GM23338 (cell line): Measurements from ENCODE around the gene BCORL1. TPM values are rescaled to one million over a fixed set of nuclear protein-coding genes. Genes with fewer than 3 reads are reported as not detected.

Experiments
- ATAC-seq: fragments of 200-7000 bp; cut with Tn5 transposase; 3 replicates; pipeline ENCODE4 v1.9.1; 2020
- DNase-seq: peaks from one replicate; pipeline ENCODE4 v3.0.0-alpha.2; 2015; ENCODE audit warnings: low spot score
- H2AFZ ChIP-seq: fragments of 200-600 bp; sonication (generic); 2 replicates; pipeline ENCODE4 v1.8.0; 2016; ENCODE audit warnings: antibody characterized with exemption, mild to moderate bottlenecking, moderate library complexity
- H3F3A ChIP-seq: fragments of 200-600 bp; sonication (generic); replicated peaks from 2 replicates; pipeline ENCODE4 v1.8.0; 2017; ENCODE audit warnings: antibody characterized with exemption, mixed run types, low read depth
- H3K27ac ChIP-seq: fragments of 200-600 bp; sonication (generic); 2 replicates; pipeline ENCODE4 v1.6.1; 2016; ENCODE audit warnings: low read depth
- H3K27me3 ChIP-seq: fragments of 200-600 bp; sonication (generic); 2 replicates; pipeline ENCODE4 v1.8.0; 2016; ENCODE audit warnings: mild to moderate bottlenecking, mixed run types, moderate library complexity; ENCODE audit not compliant: insufficient read depth
- H3K36me3 ChIP-seq: fragments of 200-600 bp; sonication (generic); 2 replicates; pipeline ENCODE4 v1.8.0; 2016; ENCODE audit warnings: mild to moderate bottlenecking; ENCODE audit not compliant: insufficient read depth
- H3K4me1 ChIP-seq: fragments of 200-600 bp; sonication (generic); 2 replicates; pipeline ENCODE4 v1.8.0; 2016; ENCODE audit warnings: mild to moderate bottlenecking, moderate library complexity; ENCODE audit not compliant: insufficient read depth
- H3K4me2 ChIP-seq: fragments of 200-600 bp; sonication (generic); 2 replicates; pipeline ENCODE4 v1.7.1; 2017; ENCODE audit warnings: mixed run types
- H3K4me3 ChIP-seq: fragments of 200-600 bp; sonication (generic); 2 replicates; pipeline ENCODE4 v1.6.1; 2016; ENCODE audit warnings: mixed run types
- H3K79me2 ChIP-seq: fragments of 200-600 bp; sonication (generic); replicated peaks from 2 replicates; pipeline ENCODE4 v1.8.0; 2017; ENCODE audit warnings: mild to moderate bottlenecking; ENCODE audit not compliant: insufficient read depth
- H3K9me2 ChIP-seq: fragments of 200-600 bp; sonication (generic); 2 replicates; pipeline ENCODE4 v1.8.0; 2017; ENCODE audit not compliant: insufficient read depth
- H4K20me1 ChIP-seq: fragments of 200-600 bp; sonication (generic); replicated peaks from 2 replicates; pipeline ENCODE4 v1.8.0; 2017; ENCODE audit warnings: mild to moderate bottlenecking; ENCODE audit not compliant: insufficient read depth
- H3K27ac Mint-ChIP-seq: 2 replicates; pipeline ENCODE4 v1.8.0; 2020; ENCODE audit warnings: inconsistent platforms, mild to moderate bottlenecking, moderate library complexity, mixed read lengths
- H3K27me3 Mint-ChIP-seq: 3 replicates; pipeline ENCODE4 v1.8.0; 2022; ENCODE audit warnings: low read depth, mild to moderate bottlenecking, moderate library complexity, mixed read lengths, inconsistent platforms; ENCODE audit not compliant: insufficient read depth, poor library complexity
- H3K36me3 Mint-ChIP-seq: 3 replicates; pipeline ENCODE4 v1.8.0; 2021; ENCODE audit warnings: low read depth, mild to moderate bottlenecking, inconsistent platforms, moderate library complexity, mixed read lengths
- H3K4me1 Mint-ChIP-seq: 3 replicates; pipeline ENCODE4 v1.8.0; 2020; ENCODE audit warnings: mild to moderate bottlenecking, inconsistent platforms, mixed read lengths
- H3K4me3 Mint-ChIP-seq: 3 replicates; pipeline ENCODE4 v1.8.0; 2021; ENCODE audit warnings: moderate library complexity, mild to moderate bottlenecking, inconsistent platforms, mixed read lengths
- H3K9me3 Mint-ChIP-seq: 3 replicates; pipeline ENCODE4 v1.8.0; 2020; ENCODE audit warnings: moderate library complexity, mild to moderate bottlenecking, inconsistent platforms, mixed read lengths
- CREB1 ChIP-seq: fragments of 250-450 bp; sonication (Bioruptor Pico); IDR thresholded peaks from 2 replicates; pipeline ENCODE4 v1.5.0; 2020; ENCODE audit warnings: low read depth, mild to moderate bottlenecking, moderate library complexity
- ETS1 ChIP-seq: IDR thresholded peaks from 2 replicates; pipeline ENCODE4 v1.6.1; 2016; ENCODE audit warnings: antibody characterized with exemption
- EZH2 ChIP-seq: fragments of 200-600 bp; sonication (generic); IDR thresholded peaks from one replicate; pipeline ENCODE4 v1.8.0; 2017; ENCODE audit warnings: antibody characterized with exemption, mild to moderate bottlenecking, low read depth; ENCODE audit not compliant: unreplicated experiment
- EZH2phosphoT487 ChIP-seq: fragments of 200-600 bp; sonication (generic); IDR thresholded peaks from one replicate; pipeline ENCODE4 v1.8.1; 2018; ENCODE audit warnings: antibody characterized with exemption; ENCODE audit not compliant: unreplicated experiment
- NANOG ChIP-seq: IDR thresholded peaks from 2 replicates; pipeline ENCODE4 v1.6.1; 2016; ENCODE audit warnings: antibody characterized with exemption, borderline replicate concordance
- POLR2AphosphoS5 ChIP-seq: IDR thresholded peaks from 2 replicates; pipeline ENCODE4 v1.6.1; 2016; ENCODE audit warnings: antibody characterized with exemption, low read depth
- REST ChIP-seq: IDR thresholded peaks from one replicate; pipeline ENCODE4 v1.6.1; 2018; ENCODE audit warnings: antibody characterized with exemption; ENCODE audit not compliant: unreplicated experiment
- ZNF114 ChIP-seq: fragments of 250-450 bp; sonication (Bioruptor Pico); IDR thresholded peaks from 2 replicates; pipeline ENCODE4 v1.5.0; 2020; ENCODE audit warnings: mild to moderate bottlenecking, moderate library complexity
- ZNF331 ChIP-seq: fragments of 250-450 bp; sonication (Bioruptor Pico); IDR thresholded peaks from 2 replicates; pipeline ENCODE4 v1.5.0; 2020; ENCODE audit warnings: low read depth, mild to moderate bottlenecking, moderate library complexity
- polyA plus RNA-seq: library from polyadenylated mRNA; unstranded; fragments of >200 nt; fragmentation: Nextera tagmentation; extraction: Ambion mirVana; gene quantifications from 2 replicates; pipeline ENCODE4 v1.2.1, GENCODE V29; 2016
- total RNA-seq: library from RNA; depleted of rRNA; stranded (reverse); fragments of >200 nt; shearing (Covaris generic); gene quantifications from 2 replicates; pipeline ENCODE4 v1.2.3, GENCODE V29; 2014
- TF ChIP-seq, protein P1 (sequence below), 2 experiments: fragments of 200-600 bp in 1 of 2; sonication (generic) in 1 of 2; conservative IDR thresholded peaks; 2 replicates each; pipeline versions ENCODE4 v1.5.1 to v1.6.1; 2016 to 2017; ENCODE audit warnings: antibody characterized with exemption in 2 of 2, low read depth in 2 of 2, mild to moderate bottlenecking in 2 of 2, moderate library complexity in 1 of 2

BCORL1 gene
- total and polyA plus RNA-seq, 2 experiments from 2014 or later = 2.6 to 2.7 TPM

- TF ChIP-seq CREB1 (CRISPR knock-in tag) (no peak), NANOG (no peak), EZH2 (no peak), POLR2AphosphoS5 (no peak), EZH2phosphoT487 (no peak), ETS1 (no peak), ZNF331 (CRISPR knock-in tag) (no peak)
These were observed 19.5 kb downstream of the BCORL1 start (continued) for GRCh38 chrX:130001893-130002292.

DNA sequence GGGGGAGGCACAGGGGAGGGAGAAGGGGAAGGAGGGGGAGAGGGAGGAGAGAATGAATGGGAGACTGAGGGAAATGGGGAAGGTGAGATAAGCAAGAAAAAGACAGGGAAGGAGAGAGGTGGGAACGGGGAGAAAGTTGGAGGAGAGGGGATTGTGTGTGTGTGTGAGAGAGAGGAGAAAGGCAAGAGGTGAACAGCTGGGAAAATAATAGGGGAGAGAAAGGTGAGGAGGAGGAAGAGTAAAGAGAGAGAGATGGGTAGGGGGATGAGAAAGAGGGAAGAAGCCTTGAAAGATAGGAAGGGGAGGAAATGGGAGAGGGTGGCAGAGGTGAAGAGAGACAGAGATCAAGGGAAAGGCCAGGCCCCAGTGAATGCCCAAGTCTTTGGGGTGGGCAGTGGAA is 20.1 kb downstream of the BCORL1 start:
- no peak for TF ChIP-seq REST
- TF ChIP-seq, protein P1, sequence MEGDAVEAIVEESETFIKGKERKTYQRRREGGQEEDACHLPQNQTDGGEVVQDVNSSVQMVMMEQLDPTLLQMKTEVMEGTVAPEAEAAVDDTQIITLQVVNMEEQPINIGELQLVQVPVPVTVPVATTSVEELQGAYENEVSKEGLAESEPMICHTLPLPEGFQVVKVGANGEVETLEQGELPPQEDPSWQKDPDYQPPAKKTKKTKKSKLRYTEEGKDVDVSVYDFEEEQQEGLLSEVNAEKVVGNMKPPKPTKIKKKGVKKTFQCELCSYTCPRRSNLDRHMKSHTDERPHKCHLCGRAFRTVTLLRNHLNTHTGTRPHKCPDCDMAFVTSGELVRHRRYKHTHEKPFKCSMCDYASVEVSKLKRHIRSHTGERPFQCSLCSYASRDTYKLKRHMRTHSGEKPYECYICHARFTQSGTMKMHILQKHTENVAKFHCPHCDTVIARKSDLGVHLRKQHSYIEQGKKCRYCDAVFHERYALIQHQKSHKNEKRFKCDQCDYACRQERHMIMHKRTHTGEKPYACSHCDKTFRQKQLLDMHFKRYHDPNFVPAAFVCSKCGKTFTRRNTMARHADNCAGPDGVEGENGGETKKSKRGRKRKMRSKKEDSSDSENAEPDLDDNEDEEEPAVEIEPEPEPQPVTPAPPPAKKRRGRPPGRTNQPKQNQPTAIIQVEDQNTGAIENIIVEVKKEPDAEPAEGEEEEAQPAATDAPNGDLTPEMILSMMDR (conservative IDR thresholded peaks at IDR 0.05; ENCODE audit: low read depth in 2 of 2) = no peak
- TF ChIP-seq NANOG = no peak
- no peak for TF ChIP-seq CREB1 (CRISPR knock-in tag)
- TF ChIP-seq EZH2 = no peak
- TF ChIP-seq ZNF114 (CRISPR knock-in tag) = no peak
- no peak for TF ChIP-seq POLR2AphosphoS5
- TF ChIP-seq ETS1 = no peak
- no peaks in the 10 kb centered on the region; the same call in 2 of the 3 replicates for H3K9me3 Mint-ChIP-seq

More for the DNA sequence above, 20.1 kb downstream of the BCORL1 start:
- Histone ChIP-seq H3K4me1 (no peaks in the 10 kb centered on the region), H3K36me3 (no peaks in the 10 kb centered on the region), H4K20me1 (no peaks in the 10 kb centered on the region), H2AFZ (no peak overlapping the region), H3F3A (no peaks in the 10 kb centered on the region), H3K4me2 (no peak overlapping the region), H3K9me2 (no peaks in the 10 kb centered on the region), H3K27me3 (no peaks in the 10 kb centered on the region), H3K27ac (no peak overlapping the region), H3K79me2 (no peaks in the 10 kb centered on the region), H3K4me3 (no peak overlapping the region)
- Mint-ChIP-seq H3K4me1 (peaks cover 14% of the 10 kb centered on the region), H3K4me3 (no peak overlapping the region), H3K36me3 (no peaks in the 10 kb centered on the region), H3K27me3 (no peaks in the 10 kb centered on the region), H3K27ac (no peak overlapping the region)
- DNase-seq = no peak
- ATAC-seq = no peak
